ENCODE data around the gene NBPF6.
"Not testable (repeated sequence)": the region's sequence is repeated elsewhere in the genome, so short reads cannot be mapped to it uniquely, and the experiment has no call there.

- TF ChIP-seq CTCF, POLR2A (IDR thresholded peaks at IDR 0.05): not testable (repeated sequence)
Observed at GRCh38 chr1:108454521-108454920, 4.4 kb downstream of the NBPF6 start.
